SKM-1 (cell line): ENCODE data around the gene CRB2.
"Not testable (repeated sequence)": the region's sequence is repeated elsewhere in the genome, so short reads cannot be mapped to it uniquely, and the experiment has no call there.

Experiments used
- DNase-seq: peaks from one replicate; lab custom pipeline; 2025; ENCODE audit not compliant: unreplicated experiment; lab: John Stamatoyannopoulos, UW

Gene CRB2

GRCh38 chr9:123378956-123379660, 23.1 kb downstream of the CRB2 start:
- no peak for DNase-seq

DNA sequence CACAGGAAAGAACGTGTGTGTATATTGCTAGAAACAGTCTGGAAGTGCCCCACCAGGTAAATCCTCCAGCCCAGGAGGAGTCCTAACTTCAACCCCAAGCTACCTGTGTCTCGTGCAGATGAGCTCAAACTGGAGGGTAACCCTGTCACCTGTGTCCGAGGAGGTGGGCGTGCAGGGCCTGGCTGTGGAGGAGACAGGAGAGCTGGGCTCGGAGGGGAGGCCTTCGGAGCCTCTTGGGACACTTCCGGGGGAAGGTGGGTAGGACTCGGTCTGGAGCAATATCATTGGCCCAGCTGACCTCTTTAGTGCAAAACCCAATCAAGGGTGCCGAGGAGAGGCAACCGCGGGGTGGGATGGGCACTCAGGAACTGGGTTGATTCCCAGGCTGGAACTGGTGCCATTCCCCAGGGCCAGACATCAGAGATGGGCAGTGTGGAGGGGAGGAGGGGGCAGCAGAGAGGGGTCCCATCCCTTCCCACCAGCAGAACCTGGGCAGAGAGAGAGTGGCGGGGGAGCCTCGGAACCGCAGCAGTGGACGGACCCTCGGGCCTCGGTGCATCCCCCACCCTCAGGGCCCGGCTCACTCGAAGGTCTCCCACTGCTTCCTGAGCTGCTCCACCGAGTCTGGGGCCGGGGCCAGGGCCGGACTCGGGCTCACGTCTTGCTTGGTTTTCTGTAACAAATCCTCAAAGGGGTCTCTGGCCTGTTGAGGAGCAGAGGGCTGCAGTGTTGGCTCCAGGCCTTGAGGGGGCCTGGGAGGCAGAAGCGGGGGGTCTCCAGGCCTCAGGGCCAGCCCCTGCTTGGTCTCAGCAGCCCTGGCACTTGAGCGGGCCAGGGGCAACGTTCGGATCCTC, 25.1 kb downstream of the CRB2 start:
- DNase-seq = no peak

- no peak for DNase-seq
Observed at GRCh38 chr9:123382653-123383511, 26.9 kb downstream of the CRB2 start.

GRCh38 chr9:123383512-123384170, 27.6 kb downstream of the CRB2 start:
- DNase-seq = no peak

DNA sequence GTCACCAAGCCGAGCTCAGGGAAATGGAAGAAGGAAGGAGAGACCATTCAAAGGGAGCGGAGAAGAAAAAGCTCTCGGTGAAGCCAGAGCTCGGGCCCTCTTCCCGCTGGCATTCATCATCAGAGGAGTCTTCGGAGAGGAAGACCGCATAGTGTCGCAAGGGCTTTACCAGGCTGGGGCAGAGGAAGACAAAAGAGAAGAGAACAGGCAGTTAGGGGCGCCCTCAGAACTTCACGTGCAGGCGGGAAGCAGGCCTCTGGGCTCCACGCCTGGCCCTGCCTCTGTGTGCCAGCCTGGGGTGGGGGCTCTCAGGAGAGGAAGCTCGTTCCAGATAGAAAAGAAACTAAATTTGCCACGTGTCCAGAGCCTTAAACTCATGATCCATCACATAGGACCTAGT, 31.7 kb downstream of the CRB2 start:
- DNase-seq = peak; percentile 63

- DNase-seq = peak; percentile 87
Observed at GRCh38 chr9:123389070-123389469, 33.1 kb downstream of the CRB2 start.

GRCh38 chr9:123389698-123390097, 33.7 kb downstream of the CRB2 start:
- DNase-seq = no peak

GRCh38 chr9:123390337-123391135, 34.5 kb downstream of the CRB2 start:
- no peak for DNase-seq

DNA sequence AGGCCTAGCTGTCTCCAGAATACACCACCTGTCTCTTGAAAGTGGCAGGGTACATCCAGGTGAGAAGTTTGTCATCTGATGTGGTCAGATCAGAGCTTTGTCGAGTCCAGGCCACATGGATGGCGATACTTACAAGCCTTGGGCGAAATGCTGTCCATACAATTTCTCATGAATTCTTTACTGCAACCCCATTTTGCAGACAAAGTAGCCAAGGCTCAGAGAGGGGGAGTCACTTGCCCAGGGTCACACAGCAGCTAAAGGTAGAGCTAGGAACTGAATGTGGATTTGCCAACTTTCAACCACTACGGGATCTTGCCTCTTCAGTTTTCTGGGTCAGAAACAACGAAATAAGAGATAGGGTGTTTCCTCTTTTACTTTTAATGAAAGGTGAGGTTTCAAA, 35.2 kb downstream of the CRB2 start:
- no peak for DNase-seq

GRCh38 chr9:123391946-123392345, 35.9 kb downstream of the CRB2 start:
- DNase-seq = no peak

- DNase-seq = no peak
Observed at GRCh38 chr9:123392802-123393201, 36.8 kb downstream of the CRB2 start.

DNA sequence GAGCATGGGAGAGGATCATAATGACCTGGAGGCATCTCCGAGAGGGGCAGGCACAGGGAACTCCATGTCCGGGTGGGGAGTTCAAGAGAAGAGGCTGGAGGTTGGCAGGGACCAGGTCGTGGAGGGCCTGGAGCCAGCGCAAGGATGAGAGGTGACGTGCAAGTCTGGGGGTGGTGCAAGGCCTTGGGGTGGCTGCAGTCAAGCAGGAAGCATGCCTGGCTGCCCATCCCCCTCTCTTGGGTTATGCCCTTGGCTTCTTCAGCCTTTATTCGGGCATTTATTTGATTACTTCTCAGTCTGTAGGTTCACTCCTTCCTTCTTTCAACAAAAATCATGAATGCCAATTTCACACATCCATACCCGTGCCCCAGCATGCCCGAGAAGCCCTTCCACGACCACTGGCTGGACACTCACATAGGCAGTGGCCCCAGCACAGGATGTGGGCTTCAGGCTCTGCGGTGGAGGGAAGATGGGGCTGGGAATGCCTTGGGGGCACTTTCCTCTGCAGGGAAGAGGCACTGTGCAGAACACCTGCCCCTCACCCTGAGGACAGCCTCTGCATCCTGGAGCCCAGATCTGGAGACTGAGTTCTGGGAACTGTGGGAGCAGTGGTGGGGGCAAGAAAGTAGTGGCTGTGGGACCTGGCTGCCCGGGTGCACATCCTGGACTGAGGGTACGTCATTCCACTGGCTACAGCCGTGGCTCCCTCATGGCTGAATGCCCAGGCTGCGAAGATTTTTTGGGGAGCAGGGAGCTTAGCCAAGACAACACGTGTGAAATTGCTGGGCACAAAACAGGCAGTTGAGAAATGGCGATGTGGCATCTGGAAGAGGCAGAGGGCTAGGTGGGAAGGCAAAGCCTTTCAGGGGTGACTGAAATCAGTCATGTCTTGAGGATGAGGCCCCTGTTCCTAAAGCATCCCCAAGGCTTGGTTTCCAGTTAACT, 38.6 kb downstream of the CRB2 start:
- no peak for DNase-seq

DNA sequence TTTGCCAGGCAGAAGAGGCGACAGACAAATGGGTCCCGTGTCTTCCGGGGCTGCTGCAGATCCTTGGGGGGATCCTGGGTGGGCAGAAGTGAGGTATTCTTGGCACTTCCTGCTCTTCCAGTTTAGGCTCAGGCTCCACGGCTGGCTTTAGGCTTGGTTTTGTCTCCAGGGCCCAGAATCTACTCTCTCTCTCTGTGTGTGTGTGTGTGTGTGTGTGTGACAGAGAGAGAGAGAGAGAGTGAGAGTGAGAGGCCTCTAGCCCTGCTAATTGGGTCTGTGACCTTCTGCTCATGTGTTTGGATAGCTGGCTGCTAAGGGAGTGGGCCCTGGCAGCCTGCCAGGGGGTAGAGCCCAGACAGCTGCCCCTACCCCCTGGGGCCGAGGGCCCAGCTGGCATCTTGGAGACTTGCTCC, 39.3 kb downstream of the CRB2 start:
- no peak for DNase-seq

GRCh38 chr9:123395689-123396511, 39.9 kb downstream of the CRB2 start:
- DNase-seq = no peak

GRCh38 chr9:123397975-123398374, 42.0 kb downstream of the CRB2 start:
- no peak for DNase-seq

DNA sequence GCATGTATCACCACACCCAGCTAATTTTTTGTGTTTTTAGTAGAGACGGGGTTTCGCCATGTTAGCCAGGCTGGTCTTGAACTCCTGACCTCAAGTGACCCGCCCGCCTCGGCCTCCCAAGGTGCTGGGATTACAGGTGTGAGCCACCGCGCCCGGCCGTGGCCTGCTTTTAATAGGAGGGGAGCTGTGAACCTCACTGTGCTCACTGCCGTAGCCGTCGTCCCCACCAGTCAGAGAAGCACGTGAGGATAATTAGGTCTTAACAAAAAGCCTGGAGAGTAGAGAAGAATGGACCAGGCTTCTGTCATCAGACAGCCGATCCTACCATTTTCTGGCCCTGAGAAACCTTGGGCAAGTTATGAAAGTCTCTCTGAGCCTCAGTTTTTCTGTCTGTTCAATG, 42.9 kb downstream of the CRB2 start:
- not testable (repeated sequence) for DNase-seq

DNA sequence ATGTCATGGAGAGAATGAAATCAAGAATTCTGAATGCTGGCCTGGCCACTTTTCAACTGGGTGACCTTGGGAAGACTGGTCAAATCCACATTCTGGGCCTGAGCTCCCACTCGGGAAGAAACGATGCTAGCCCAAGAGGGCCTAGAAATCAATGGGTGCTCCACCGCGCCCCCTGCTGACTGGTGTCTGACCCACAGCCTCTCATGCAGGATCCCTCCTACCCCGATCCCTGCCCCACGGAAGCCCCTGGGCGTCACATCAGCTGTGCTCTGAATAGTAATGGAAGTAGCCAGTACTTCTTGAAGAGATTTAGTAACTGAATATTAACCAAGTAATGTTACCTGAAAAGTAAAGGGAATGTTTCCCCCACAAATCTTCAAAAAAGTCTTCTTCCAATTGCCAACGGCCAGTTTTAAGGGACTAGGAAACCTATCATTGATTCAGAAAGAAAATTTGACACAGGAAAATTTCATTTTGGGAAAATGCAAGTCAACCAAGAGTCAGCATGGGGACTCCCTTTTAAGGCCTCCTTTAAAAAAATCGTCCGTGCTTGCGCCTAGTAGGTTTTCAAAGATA, 43.9 kb downstream of the CRB2 start:
- DNase-seq = no peak
